H1 (cell line): ENCODE results near the gene SNF8. TPM values are rescaled to one million over a fixed set of nuclear protein-coding genes. Genes with fewer than 3 reads are reported as not detected.
A peak's percentile ranks its signal among the peaks of the same experiment; 100 is the strongest.

Experiments used
- CTCF ChIA-PET: fragments of 300-600 bp; sonication (Branson Sonifier 250); formaldehyde crosslinking; loops from one replicate; lab custom pipeline; 2021; ENCODE audit not compliant: partially characterized antibody; lab: Charles Lee
- POLR2A ChIA-PET: fragments of 300-600 bp; sonication (Branson Sonifier 250); formaldehyde crosslinking; loops from one replicate; lab custom pipeline; 2021; ENCODE audit warnings: inconsistent platforms; ENCODE audit not compliant: partially characterized antibody; lab: Charles Lee
- DNase-seq, 2 experiments: peaks; one replicate each; pipeline versions ENCODE4 v3.0.0 to v3.0.0-alpha.2; 2010 to 2022; ENCODE audit warnings: low spot score in 2 of 2, low read depth in 1 of 2, mixed read lengths in 1 of 2
- FAIRE-seq: peaks from 2 replicates; lab custom pipeline; 2011; peaks lifted over from hg19 to GRCh38; lab: Jason Lieb, UNC
- H2AFZ ChIP-seq: 2 replicates; pipeline ENCODE4 v1.8.1; 2012; ENCODE audit warnings: low read length, inconsistent platforms
- H2AK5ac ChIP-seq: 2 replicates; pipeline ENCODE4 v1.6.1; 2013; ENCODE audit warnings: low read depth, low read length
- H2BK120ac ChIP-seq: replicated peaks from 2 replicates; pipeline ENCODE3; 2013; ENCODE audit warnings: low read depth, low read length, inconsistent platforms
- H2BK12ac ChIP-seq: 2 replicates; pipeline ENCODE4 v1.6.1; 2013; ENCODE audit warnings: low read depth, low read length
- H2BK15ac ChIP-seq: 2 replicates; pipeline ENCODE4 v1.6.1; 2013; ENCODE audit warnings: low read length
- H2BK20ac ChIP-seq: 2 replicates; pipeline ENCODE4 v1.6.1; 2013; ENCODE audit warnings: low read length
- H2BK5ac ChIP-seq: 2 replicates; pipeline ENCODE4 v1.6.1; 2013; ENCODE audit warnings: low read depth, low read length
- H3K14ac ChIP-seq: 2 replicates; pipeline ENCODE4 v1.6.1; 2013; ENCODE audit warnings: inconsistent platforms; ENCODE audit not compliant: insufficient read length
- H3K18ac ChIP-seq: 2 replicates; pipeline ENCODE4 v1.6.1; 2013; ENCODE audit warnings: low read length; ENCODE audit errors: extremely low read depth
- H3K23ac ChIP-seq: 2 replicates; pipeline ENCODE4 v1.6.1; 2013; ENCODE audit warnings: inconsistent platforms; ENCODE audit not compliant: insufficient read length
- H3K23me2 ChIP-seq: 2 replicates; pipeline ENCODE4 v1.6.1; 2013; ENCODE audit warnings: low read depth, low read length
- H3K27ac ChIP-seq: 2 replicates; pipeline ENCODE4 v1.6.1; 2011; ENCODE audit warnings: low read depth, low read length, inconsistent platforms
- H3K27me3 ChIP-seq, 4 experiments: replicated peaks in 1 of 4; 1 replicate in 1 of 4; 2 replicates in 3 of 4; pipeline versions ENCODE4 v1.6.1 to v1.8.1; 2011 to 2013; ENCODE audit warnings: low read length in 3 of 4, mild to moderate bottlenecking in 3 of 4, inconsistent platforms in 2 of 4, mixed read lengths in 2 of 4, moderate library complexity in 1 of 4; ENCODE audit not compliant: control insufficient read depth in 3 of 4, insufficient read depth in 3 of 4; ENCODE audit errors: extremely low read depth in 1 of 4
- H3K36me3 ChIP-seq, 4 experiments: 2 replicates each; pipeline versions ENCODE4 v1.6.1 to v1.8.1; 2011 to 2013; ENCODE audit warnings: mild to moderate bottlenecking in 4 of 4, low read length in 3 of 4, moderate library complexity in 2 of 4, control low read depth in 1 of 4, inconsistent platforms in 1 of 4; ENCODE audit not compliant: insufficient read depth in 4 of 4, control insufficient read depth in 2 of 4
- H3K4ac ChIP-seq: replicated peaks from 2 replicates; pipeline ENCODE3; 2013; ENCODE audit warnings: low read length, low read depth, mixed read lengths, inconsistent platforms; ENCODE audit not compliant: insufficient read length
- H3K4me1 ChIP-seq, 4 experiments: replicated peaks in 1 of 4; 1 replicate in 1 of 4; 2 replicates in 3 of 4; pipeline versions ENCODE4 v1.6.1 to v1.8.1; 2011 to 2013; ENCODE audit warnings: low read length in 3 of 4, inconsistent platforms in 2 of 4, mixed read lengths in 1 of 4; ENCODE audit not compliant: insufficient read depth in 4 of 4, control insufficient read depth in 3 of 4
- H3K4me2 ChIP-seq, 2 experiments: 2 replicates each; pipeline versions ENCODE4 v1.6.1 to v1.8.1; 2011 to 2013; ENCODE audit warnings: low read depth in 2 of 2, low read length in 2 of 2, control low read depth in 1 of 2, inconsistent platforms in 1 of 2, mild to moderate bottlenecking in 1 of 2; ENCODE audit not compliant: insufficient read depth in 1 of 2
- H3K4me3 ChIP-seq, 4 experiments: fragments of 200-600, 300-600 bp in 1 of 4; sonication (generic), shearing (Covaris generic), sonication (Bioruptor Twin) in 1 of 4; 2 replicates each; pipeline versions ENCODE4 v1.5.1 to v1.8.1; 2011 to 2016; ENCODE audit warnings: low read length in 4 of 4, low read depth in 3 of 4, control low read depth in 2 of 4, inconsistent platforms in 2 of 4, mild to moderate bottlenecking in 2 of 4, mixed read lengths in 1 of 4, moderate library complexity in 1 of 4; ENCODE audit not compliant: insufficient read depth in 2 of 4; ENCODE audit errors: extremely low read depth in 1 of 4
- H3K56ac ChIP-seq: replicated peaks from 2 replicates; pipeline ENCODE3; 2013; ENCODE audit warnings: low read depth, mild to moderate bottlenecking, mixed read lengths, low read length, inconsistent platforms; ENCODE audit not compliant: insufficient read length
- H3K79me1 ChIP-seq: 2 replicates; pipeline ENCODE4 v1.6.1; 2013; ENCODE audit warnings: low read depth, low read length, control low read depth
- H3K79me2 ChIP-seq, 2 experiments: 2 replicates each; pipeline versions ENCODE4 v1.6.1 to v1.8.1; 2012 to 2013; ENCODE audit warnings: low read length in 2 of 2, mild to moderate bottlenecking in 2 of 2, inconsistent platforms in 1 of 2; ENCODE audit not compliant: insufficient read depth in 2 of 2, control insufficient read depth in 1 of 2
- H3K9ac ChIP-seq, 4 experiments: replicated peaks in 1 of 4; 1 replicate in 1 of 4; 2 replicates in 3 of 4; pipeline versions ENCODE4 v1.6.1 to v1.8.1; 2011 to 2013; ENCODE audit warnings: low read depth in 3 of 4, low read length in 3 of 4, control low read depth in 2 of 4, mild to moderate bottlenecking in 2 of 4, moderate library complexity in 2 of 4, inconsistent platforms in 1 of 4; ENCODE audit errors: extremely low read depth in 1 of 4
- H3K9me3 ChIP-seq, 2 experiments: 2 replicates each; pipeline versions ENCODE4 v1.6.1 to v1.8.1; 2012 to 2013; ENCODE audit warnings: mild to moderate bottlenecking in 2 of 2, moderate library complexity in 2 of 2, control low read depth in 1 of 2, inconsistent platforms in 1 of 2, low read depth in 1 of 2, low read length in 1 of 2, mixed read lengths in 1 of 2; ENCODE audit not compliant: insufficient read depth in 2 of 2
- H4K20me1 ChIP-seq, 2 experiments: replicated peaks in 1 of 2; 2 replicates each; pipeline versions ENCODE3 to v1.8.1; 2011 to 2013; ENCODE audit warnings: inconsistent platforms in 2 of 2, low read length in 2 of 2, mild to moderate bottlenecking in 1 of 2; ENCODE audit not compliant: insufficient read depth in 2 of 2, control insufficient read depth in 1 of 2
- H4K5ac ChIP-seq: 2 replicates; pipeline ENCODE4 v1.6.1; 2013; ENCODE audit warnings: low read length, low read depth, mixed read lengths, inconsistent platforms; ENCODE audit not compliant: insufficient read length
- H4K8ac ChIP-seq: 2 replicates; pipeline ENCODE4 v1.8.0; 2013; ENCODE audit warnings: mild to moderate bottlenecking, moderate library complexity, low read length, inconsistent platforms; ENCODE audit not compliant: insufficient read depth; ENCODE audit errors: extremely low read depth
- H4K91ac ChIP-seq: replicated peaks from 2 replicates; pipeline ENCODE3; 2013; ENCODE audit warnings: low read length, mixed read lengths, inconsistent platforms; ENCODE audit not compliant: insufficient read length
- BCL11A ChIP-seq, 2 experiments: IDR thresholded peaks; one replicate each; pipeline ENCODE4 v1.6.1; 2011; ENCODE audit warnings: low read depth in 2 of 2, low read length in 2 of 2, mild to moderate bottlenecking in 2 of 2
- EZH2 ChIP-seq: fragments of 200-600 bp; sonication (generic); IDR thresholded peaks from 2 replicates; pipeline ENCODE4 v1.7.1; 2012; ENCODE audit warnings: low read depth, mild to moderate bottlenecking, moderate library complexity, low read length, inconsistent platforms; ENCODE audit not compliant: severe bottlenecking
- GABPA ChIP-seq: IDR thresholded peaks from 2 replicates; pipeline ENCODE4 v1.6.1; 2011; ENCODE audit warnings: mild to moderate bottlenecking, low read length, moderate library complexity, borderline replicate concordance; ENCODE audit not compliant: insufficient read depth
- HDAC6 ChIP-seq: IDR thresholded peaks from one replicate; pipeline ENCODE4 v1.7.1; 2012; ENCODE audit warnings: low read depth, mild to moderate bottlenecking, inconsistent platforms, low read length, moderate library complexity
- KDM4A ChIP-seq: IDR thresholded peaks from one replicate; pipeline ENCODE4 v1.7.1; 2012; ENCODE audit warnings: low read depth, mild to moderate bottlenecking, moderate library complexity, low read length, inconsistent platforms; ENCODE audit not compliant: severe bottlenecking
- NRF1 ChIP-seq: IDR thresholded peaks from 2 replicates; pipeline ENCODE4 v1.6.1; 2011; ENCODE audit warnings: mild to moderate bottlenecking, low read depth, low read length, improper control_type of control experiment
- PHF8 ChIP-seq: fragments of 200-600 bp; sonication (generic); conservative IDR thresholded peaks from 2 replicates; pipeline ENCODE4 v1.7.1; 2012; ENCODE audit warnings: low read depth, mild to moderate bottlenecking, inconsistent platforms, low read length, moderate library complexity
- RNF2 ChIP-seq: fragments of 200-900, 300-1000 bp; sonication (generic); IDR thresholded peaks from 2 replicates; pipeline ENCODE4 v1.7.1; 2016; ENCODE audit warnings: borderline replicate concordance, low read depth, mild to moderate bottlenecking, antibody characterized with exemption, low read length; ENCODE audit not compliant: poor library complexity, severe bottlenecking; ENCODE audit errors: missing control alignments
- RXRA ChIP-seq: IDR thresholded peaks from 2 replicates; pipeline ENCODE4 v1.6.1; 2011; ENCODE audit warnings: low read depth, mild to moderate bottlenecking, low read length, moderate library complexity; ENCODE audit not compliant: insufficient read depth
- SP1 ChIP-seq: IDR thresholded peaks from 2 replicates; pipeline ENCODE4 v1.6.1; 2011; ENCODE audit warnings: low read depth, low read length
- TEAD4 ChIP-seq: IDR thresholded peaks from 2 replicates; pipeline ENCODE4 v1.6.1; 2012; ENCODE audit warnings: low read depth, low read length, inconsistent platforms, mixed read lengths
- YY1 ChIP-seq: IDR thresholded peaks from 2 replicates; pipeline ENCODE4 v1.6.1; 2011; ENCODE audit warnings: low read depth, mild to moderate bottlenecking, low read length
- WGBS, 2 experiments: shearing (Covaris generic) in 1 of 2; methylation state at CpG; one replicate each; pipeline versions ENCODE4 v1.1.6 to v1.1.7; 2013 to 2015; ENCODE audit warnings: low lambda C conversion rate in 2 of 2, mixed read lengths in 2 of 2, inconsistent platforms in 1 of 2, low coverage in 1 of 2, missing lambda C conversion rate in 1 of 2; ENCODE audit not compliant: insufficient replicate concordance in 2 of 2, insufficient coverage in 1 of 2, insufficient read length in 1 of 2; ENCODE audit errors: extremely low coverage in 1 of 2, missing lambda C conversion rate in 1 of 2; 5-methylcytosine and 5-hydroxymethylcytosine counted together
- polyA plus RNA-seq, 7 experiments: library from polyadenylated mRNA; depleted of rRNA in 3 of 7; stranded (reverse) in 5 of 7; unstranded in 2 of 7; fragments of >200 nt in 5 of 7; fragments of 200-250 nt in 2 of 7; gene quantifications; 1 replicate in 5 of 7; 2 replicates in 1 of 7; 4 replicates in 1 of 7; pipeline versions ENCODE4 v1.2.1 to v1.2.3, GENCODE V29; 2011 to 2013; ENCODE audit warnings: missing spikeins in 2 of 7, mixed read lengths in 2 of 7
- total RNA-seq: library from RNA; stranded (reverse); fragmentation: NEBNext Ultra II Directional; extraction: Animal tissue kit (Norgen Biotek cat#: 25700); gene quantifications from 2 replicates; pipeline ENCODE4 v1.2.1, GENCODE V29; 2021

SNF8 gene
- total and polyA plus RNA-seq, 2 of the 8 experiments (the other 6 are each of a cell fraction or from before 2014, with no cell fraction given), result 132 to 133 TPM

DNA sequence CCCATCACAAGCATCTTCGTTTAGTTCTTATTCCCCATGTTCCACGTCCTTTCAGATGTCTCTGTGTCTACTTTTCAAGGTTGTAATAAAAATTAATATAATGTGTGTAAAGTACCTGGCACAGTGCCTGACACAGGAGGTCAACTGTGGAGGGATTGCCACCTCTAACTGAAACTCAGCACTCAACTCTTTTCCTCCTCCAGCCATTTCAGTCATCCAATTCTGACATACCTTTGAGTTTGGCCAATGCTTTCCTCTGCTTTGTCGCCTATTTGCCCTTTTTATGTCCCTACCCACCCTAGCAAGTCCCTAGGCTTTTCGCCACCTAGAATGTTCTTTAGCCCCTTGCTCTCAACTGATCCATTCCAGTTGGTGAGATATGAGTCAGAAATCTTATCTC is 34.9 kb downstream of the SNF8 start:
- Histone ChIP-seq H4K91ac (no peak overlapping the region), H3K4me1 (peaks cover 5 to 17% (median 6%) of the 10 kb centered on the region in 4 experiments), H3K23ac (no peak overlapping the region), H2AFZ (no peak overlapping the region), H3K23me2 (peaks cover 8% of the 10 kb centered on the region), H3K9me3 (no peaks in the 10 kb centered on the region), H3K79me2 (peaks cover 21 to 56% of the 10 kb centered on the region in 2 experiments), H4K20me1 (peaks cover 9 to 23% of the 10 kb centered on the region in 2 experiments), H3K9ac (peak overlapping the region in 2 of 4 experiments; percentile 16 to 32; a peak in 4 of 7 replicates), H2BK5ac (no peak overlapping the region), H3K79me1 (peaks cover 21% of the 10 kb centered on the region), H3K27me3 (no peaks in the 10 kb centered on the region), H3K56ac (no peak overlapping the region), H2BK12ac (no peak overlapping the region), H2BK120ac (no peak overlapping the region), H2BK20ac (no peak overlapping the region), H3K27ac (no peak overlapping the region), H4K5ac (no peak overlapping the region), H2BK15ac (no peak overlapping the region), H3K4me3 (peak overlapping the region; percentile 70 to 97 (median 80); a peak in 7 of 8 replicates), H3K14ac (no peak overlapping the region), H3K18ac (no peak overlapping the region), H3K36me3 (peaks cover 0 to 41% (median 21%) of the 10 kb centered on the region in 4 experiments; a peak in 7 of 8 replicates), H2AK5ac (no peak overlapping the region), H3K4me2 (peak overlapping the region; percentile 81 to 88), H4K8ac (no peak overlapping the region), H3K4ac (no peak overlapping the region)
- no peak for FAIRE-seq
- 73% methylated on average over 4 of the region's 4 CpGs; no CpG with 5 or more reads in 1 of the 2 experiments for WGBS, 2 experiments
- ChIA-PET CTCF (interaction anchor here (0.6 to 1.1 kb wide), 2 partner anchors 123 to 203 kb away, joined by 3 to 4 read pairs; no protein-coding TSS in a partner anchor), POLR2A (interaction anchor here (0.6 to 8.2 kb wide), 21 partner anchors 10 to 144 kb away, joined by 3 to 93 read pairs (median 5); partner anchors contain the start of genes ATP5MC1, IGF2BP1, SNF8 and TTLL6)
- no peak for DNase-seq
- no peak for TF ChIP-seq TEAD4
- no peak for TF ChIP-seq GABPA
- no peak for TF ChIP-seq RXRA
- TF ChIP-seq EZH2, result no peak
- TF ChIP-seq PHF8, result no peak
- TF ChIP-seq SP1, result no peak
- TF ChIP-seq HDAC6, result no peak
- TF ChIP-seq YY1, result no peak
- no peak for TF ChIP-seq RNF2
- TF ChIP-seq BCL11A (IDR thresholded peaks at IDR 0.05; ENCODE audit: low read depth in 2 of 2, low read length in 2 of 2), result no peak
- no peak for TF ChIP-seq KDM4A
- TF ChIP-seq NRF1, result no peak
